Measurements from ENCODE around the gene ITM2C. TPM values are rescaled to one million over a fixed set of nuclear protein-coding genes. Genes with fewer than 3 reads are reported as not detected.
A peak's percentile ranks its signal among the peaks of the same experiment; 100 is the strongest.

The ITM2C gene
- polyA plus RNA-seq (ENCODE audit: insufficient read length in 4 of 4), result 1,000 to 10,000 TPM in 1 of 4 donors, 100 to 1,000 TPM in 3; 848 to 1,175 (median 938) TPM

- DNase-seq (ENCODE audit: low read depth in 4 of 4, low spot score in 2 of 4), result no peak
Measured at GRCh38 chr2:230864605-230865306, at the start of gene ITM2C. ITM2C (plus strand) TSS chr2:230864942; CDS start chr2:230865026, 84 bp downstream.

- DNase-seq (ENCODE audit: low read depth in 4 of 4, low spot score in 2 of 4), result no peak
Measured at GRCh38 chr2:230815088-230815487, 49.7 kb upstream of the ITM2C start.

GRCh38 chr2:230816735-230817134 lies 48.0 kb upstream of the ITM2C start:
- DNase-seq (ENCODE audit: low read depth in 4 of 4, low spot score in 2 of 4), result no peak

- DNase-seq (ENCODE audit: low read depth in 4 of 4, low spot score in 2 of 4), result no peak
Measured at GRCh38 chr2:230819433-230819832, 45.3 kb upstream of the ITM2C start.

- no peak for DNase-seq (ENCODE audit: low read depth in 4 of 4, low spot score in 2 of 4)
Measured at GRCh38 chr2:230821261-230821990, 43.3 kb upstream of the ITM2C start.

- no peak for DNase-seq (ENCODE audit: low read depth in 4 of 4, low spot score in 2 of 4)
Measured at GRCh38 chr2:230821991-230822520, 42.7 kb upstream of the ITM2C start.

GRCh38 chr2:230823264-230823964 lies 41.3 kb upstream of the ITM2C start:
- DNase-seq (ENCODE audit: low read depth in 4 of 4, low spot score in 2 of 4), result no peak

- DNase-seq (ENCODE audit: low read depth in 4 of 4, low spot score in 2 of 4), result peak; percentile 65 to 89 (median 71)
Measured at GRCh38 chr2:230824406-230824978, 40.2 kb upstream of the ITM2C start.

- no peak for DNase-seq (ENCODE audit: low read depth in 4 of 4, low spot score in 2 of 4)
Measured at GRCh38 chr2:230825354-230825753, 39.4 kb upstream of the ITM2C start.

- DNase-seq (ENCODE audit: low read depth in 4 of 4, low spot score in 2 of 4), result no peak
Measured at GRCh38 chr2:230827774-230828271, 36.9 kb upstream of the ITM2C start.

- no peak for DNase-seq (ENCODE audit: low read depth in 4 of 4, low spot score in 2 of 4)
Measured at GRCh38 chr2:230828272-230828961, 36.3 kb upstream of the ITM2C start.

- no peak for DNase-seq (ENCODE audit: low read depth in 4 of 4, low spot score in 2 of 4)
Measured at GRCh38 chr2:230829293-230829692, 35.4 kb upstream of the ITM2C start.

GRCh38 chr2:230829959-230830358 lies 34.8 kb upstream of the ITM2C start:
- no peak for DNase-seq (ENCODE audit: low read depth in 4 of 4, low spot score in 2 of 4)

GRCh38 chr2:230830428-230830827 lies 34.3 kb upstream of the ITM2C start:
- DNase-seq (ENCODE audit: low read depth in 4 of 4, low spot score in 2 of 4), result no peak

- no peak for DNase-seq (ENCODE audit: low read depth in 4 of 4, low spot score in 2 of 4)
Measured at GRCh38 chr2:230840301-230840700, 24.4 kb upstream of the ITM2C start.

GRCh38 chr2:230842473-230842872 lies 22.3 kb upstream of the ITM2C start:
- DNase-seq (ENCODE audit: low read depth in 4 of 4, low spot score in 2 of 4), result no peak

- DNase-seq (ENCODE audit: low read depth in 4 of 4, low spot score in 2 of 4), result no peak
Measured at GRCh38 chr2:230843132-230843531, 21.6 kb upstream of the ITM2C start.

- DNase-seq (ENCODE audit: low read depth in 4 of 4, low spot score in 2 of 4), result no peak
Measured at GRCh38 chr2:230846360-230846759, 18.4 kb upstream of the ITM2C start.

- DNase-seq (ENCODE audit: low read depth in 4 of 4, low spot score in 2 of 4), result no peak
Measured at GRCh38 chr2:230847883-230848388, 16.8 kb upstream of the ITM2C start.
